WTC11 (cell line): Measurements from ENCODE around the gene LIMD2.

Source experiments
- CTCF ChIP-seq: fragments of 200-600 bp; IDR thresholded peaks from 2 replicates; pipeline ENCODE4 v1.8.0; 2022; ENCODE audit warnings: antibody characterized with exemption
- ELF4 ChIP-seq: sonication (generic); formaldehyde crosslinking; IDR thresholded peaks from 2 replicates; pipeline ENCODE4 v1.8.1; 2022; ENCODE audit warnings: low read depth, mild to moderate bottlenecking, moderate library complexity, missing genetic modification reagents
- USF2 ChIP-seq: sonication (generic); formaldehyde crosslinking; IDR thresholded peaks from 2 replicates; pipeline ENCODE4 v1.8.1; 2023; ENCODE audit warnings: mild to moderate bottlenecking, missing genetic modification reagents, moderate library complexity
- TF ChIP-seq, protein P1 (sequence below): sonication (generic); formaldehyde crosslinking; conservative IDR thresholded peaks from 2 replicates; pipeline ENCODE4 v1.8.1; 2022; ENCODE audit warnings: mild to moderate bottlenecking, missing genetic modification reagents

DNA sequence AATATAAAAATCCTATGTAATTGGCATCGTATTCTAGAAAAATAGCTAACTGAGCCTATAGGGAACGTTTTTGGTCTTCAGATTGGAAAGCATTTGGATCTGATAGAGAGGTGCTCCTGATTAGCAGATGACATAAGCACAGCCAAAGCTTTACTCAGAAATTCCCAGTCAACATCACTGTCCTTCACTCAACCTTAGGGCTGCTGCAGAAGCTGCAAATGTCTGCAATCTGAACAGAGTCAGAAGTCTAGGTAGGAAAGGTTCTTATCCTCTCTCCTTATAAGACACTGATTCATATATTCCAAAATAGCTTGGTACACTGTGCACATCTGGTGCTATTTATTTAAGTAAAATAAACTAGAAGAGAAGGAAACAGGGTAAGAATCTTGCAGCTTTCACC is 22.5 kb upstream of the LIMD2 start:
- TF ChIP-seq, protein P1, sequence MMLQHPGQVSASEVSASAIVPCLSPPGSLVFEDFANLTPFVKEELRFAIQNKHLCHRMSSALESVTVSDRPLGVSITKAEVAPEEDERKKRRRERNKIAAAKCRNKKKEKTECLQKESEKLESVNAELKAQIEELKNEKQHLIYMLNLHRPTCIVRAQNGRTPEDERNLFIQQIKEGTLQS (CRISPR knock-in tag), result no peak
- TF ChIP-seq USF2 (CRISPR knock-in tag), result no peak
- TF ChIP-seq ELF4, result no peak
- TF ChIP-seq CTCF, result no peak
